GM23338 (cell line): ENCODE measurements around the gene SAMD8. TPM values are rescaled to one million over a fixed set of nuclear protein-coding genes. Genes with fewer than 3 reads are reported as not detected.
A peak's percentile ranks its signal among the peaks of the same experiment; 100 is the strongest.

Source experiments
- ATAC-seq: fragments of 200-7000 bp; cut with Tn5 transposase; 3 replicates; pipeline ENCODE4 v1.9.1; 2020
- DNase-seq: peaks from one replicate; pipeline ENCODE4 v3.0.0-alpha.2; 2015; ENCODE audit warnings: low spot score
- H2AFZ ChIP-seq: fragments of 200-600 bp; sonication (generic); 2 replicates; pipeline ENCODE4 v1.8.0; 2016; ENCODE audit warnings: antibody characterized with exemption, mild to moderate bottlenecking, moderate library complexity
- H3F3A ChIP-seq: fragments of 200-600 bp; sonication (generic); replicated peaks from 2 replicates; pipeline ENCODE4 v1.8.0; 2017; ENCODE audit warnings: antibody characterized with exemption, mixed run types, low read depth
- H3K27ac ChIP-seq: fragments of 200-600 bp; sonication (generic); 2 replicates; pipeline ENCODE4 v1.6.1; 2016; ENCODE audit warnings: low read depth
- H3K27me3 ChIP-seq: fragments of 200-600 bp; sonication (generic); 2 replicates; pipeline ENCODE4 v1.8.0; 2016; ENCODE audit warnings: mild to moderate bottlenecking, mixed run types, moderate library complexity; ENCODE audit not compliant: insufficient read depth
- H3K36me3 ChIP-seq: fragments of 200-600 bp; sonication (generic); 2 replicates; pipeline ENCODE4 v1.8.0; 2016; ENCODE audit warnings: mild to moderate bottlenecking; ENCODE audit not compliant: insufficient read depth
- H3K4me1 ChIP-seq: fragments of 200-600 bp; sonication (generic); 2 replicates; pipeline ENCODE4 v1.8.0; 2016; ENCODE audit warnings: mild to moderate bottlenecking, moderate library complexity; ENCODE audit not compliant: insufficient read depth
- H3K4me2 ChIP-seq: fragments of 200-600 bp; sonication (generic); 2 replicates; pipeline ENCODE4 v1.7.1; 2017; ENCODE audit warnings: mixed run types
- H3K4me3 ChIP-seq: fragments of 200-600 bp; sonication (generic); 2 replicates; pipeline ENCODE4 v1.6.1; 2016; ENCODE audit warnings: mixed run types
- H3K79me2 ChIP-seq: fragments of 200-600 bp; sonication (generic); replicated peaks from 2 replicates; pipeline ENCODE4 v1.8.0; 2017; ENCODE audit warnings: mild to moderate bottlenecking; ENCODE audit not compliant: insufficient read depth
- H3K9me2 ChIP-seq: fragments of 200-600 bp; sonication (generic); 2 replicates; pipeline ENCODE4 v1.8.0; 2017; ENCODE audit not compliant: insufficient read depth
- H4K20me1 ChIP-seq: fragments of 200-600 bp; sonication (generic); replicated peaks from 2 replicates; pipeline ENCODE4 v1.8.0; 2017; ENCODE audit warnings: mild to moderate bottlenecking; ENCODE audit not compliant: insufficient read depth
- H3K27ac Mint-ChIP-seq: 2 replicates; pipeline ENCODE4 v1.8.0; 2020; ENCODE audit warnings: inconsistent platforms, mild to moderate bottlenecking, moderate library complexity, mixed read lengths
- H3K27me3 Mint-ChIP-seq: 3 replicates; pipeline ENCODE4 v1.8.0; 2022; ENCODE audit warnings: low read depth, mild to moderate bottlenecking, moderate library complexity, mixed read lengths, inconsistent platforms; ENCODE audit not compliant: insufficient read depth, poor library complexity
- H3K36me3 Mint-ChIP-seq: 3 replicates; pipeline ENCODE4 v1.8.0; 2021; ENCODE audit warnings: low read depth, mild to moderate bottlenecking, inconsistent platforms, moderate library complexity, mixed read lengths
- H3K4me1 Mint-ChIP-seq: 3 replicates; pipeline ENCODE4 v1.8.0; 2020; ENCODE audit warnings: mild to moderate bottlenecking, inconsistent platforms, mixed read lengths
- H3K4me3 Mint-ChIP-seq: 3 replicates; pipeline ENCODE4 v1.8.0; 2021; ENCODE audit warnings: moderate library complexity, mild to moderate bottlenecking, inconsistent platforms, mixed read lengths
- H3K9me3 Mint-ChIP-seq: 3 replicates; pipeline ENCODE4 v1.8.0; 2020; ENCODE audit warnings: moderate library complexity, mild to moderate bottlenecking, inconsistent platforms, mixed read lengths
- CREB1 ChIP-seq: fragments of 250-450 bp; sonication (Bioruptor Pico); IDR thresholded peaks from 2 replicates; pipeline ENCODE4 v1.5.0; 2020; ENCODE audit warnings: low read depth, mild to moderate bottlenecking, moderate library complexity
- CTCF ChIP-seq, 2 experiments: fragments of 200-600 bp in 1 of 2; sonication (generic) in 1 of 2; conservative IDR thresholded peaks; 2 replicates each; pipeline versions ENCODE4 v1.5.1 to v1.6.1; 2016 to 2017; ENCODE audit warnings: antibody characterized with exemption in 2 of 2, low read depth in 2 of 2, mild to moderate bottlenecking in 2 of 2, moderate library complexity in 1 of 2
- EZH2 ChIP-seq: fragments of 200-600 bp; sonication (generic); IDR thresholded peaks from one replicate; pipeline ENCODE4 v1.8.0; 2017; ENCODE audit warnings: antibody characterized with exemption, mild to moderate bottlenecking, low read depth; ENCODE audit not compliant: unreplicated experiment
- EZH2phosphoT487 ChIP-seq: fragments of 200-600 bp; sonication (generic); IDR thresholded peaks from one replicate; pipeline ENCODE4 v1.8.1; 2018; ENCODE audit warnings: antibody characterized with exemption; ENCODE audit not compliant: unreplicated experiment
- JUNB ChIP-seq: IDR thresholded peaks from one replicate; pipeline ENCODE4 v1.6.1; 2016; ENCODE audit warnings: antibody characterized with exemption; ENCODE audit not compliant: unreplicated experiment
- NANOG ChIP-seq: IDR thresholded peaks from 2 replicates; pipeline ENCODE4 v1.6.1; 2016; ENCODE audit warnings: antibody characterized with exemption, borderline replicate concordance
- POLR2AphosphoS5 ChIP-seq: IDR thresholded peaks from 2 replicates; pipeline ENCODE4 v1.6.1; 2016; ENCODE audit warnings: antibody characterized with exemption, low read depth
- REST ChIP-seq: IDR thresholded peaks from one replicate; pipeline ENCODE4 v1.6.1; 2018; ENCODE audit warnings: antibody characterized with exemption; ENCODE audit not compliant: unreplicated experiment
- STAT1 ChIP-seq: IDR thresholded peaks from one replicate; pipeline ENCODE4 v1.6.1; 2016; ENCODE audit warnings: antibody characterized with exemption; ENCODE audit not compliant: unreplicated experiment
- ZNF114 ChIP-seq: fragments of 250-450 bp; sonication (Bioruptor Pico); IDR thresholded peaks from 2 replicates; pipeline ENCODE4 v1.5.0; 2020; ENCODE audit warnings: mild to moderate bottlenecking, moderate library complexity
- ZNF331 ChIP-seq: fragments of 250-450 bp; sonication (Bioruptor Pico); IDR thresholded peaks from 2 replicates; pipeline ENCODE4 v1.5.0; 2020; ENCODE audit warnings: low read depth, mild to moderate bottlenecking, moderate library complexity
- polyA plus RNA-seq: library from polyadenylated mRNA; unstranded; fragments of >200 nt; fragmentation: Nextera tagmentation; extraction: Ambion mirVana; gene quantifications from 2 replicates; pipeline ENCODE4 v1.2.1, GENCODE V29; 2016
- total RNA-seq: library from RNA; depleted of rRNA; stranded (reverse); fragments of >200 nt; shearing (Covaris generic); gene quantifications from 2 replicates; pipeline ENCODE4 v1.2.3, GENCODE V29; 2014

SAMD8 gene
- total and polyA plus RNA-seq, 2 experiments from 2014 or later = 7.8 to 28.4 TPM

DNA sequence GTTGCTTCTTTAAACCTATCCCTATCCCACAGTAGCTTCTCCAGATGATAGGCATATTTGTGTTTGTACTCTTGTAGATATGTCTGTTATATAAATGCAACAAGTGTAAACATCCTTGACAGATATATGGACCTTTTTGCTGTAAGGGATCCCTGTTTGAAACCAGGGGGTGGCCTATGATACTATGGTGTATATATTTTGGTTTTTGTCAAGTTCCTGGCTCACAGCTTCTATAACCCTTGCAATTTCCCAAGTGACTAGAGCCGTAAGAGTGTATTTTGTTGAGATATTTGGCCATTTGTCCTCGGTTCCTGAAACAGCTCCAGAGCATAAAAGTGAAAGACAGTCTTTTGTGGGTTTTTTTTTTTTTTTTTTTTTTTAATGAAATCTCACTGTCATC lies 114.6 kb downstream of the SAMD8 start:
- Histone ChIP-seq H3K79me2 (peaks cover 86% of the 10 kb centered on the region), H2AFZ (no peak overlapping the region), H3F3A (peaks cover 15% of the 10 kb centered on the region), H3K4me3 (peak overlapping the region; percentile 17; the same call in 1 of the 2 replicates), H3K9me2 (no peaks in the 10 kb centered on the region), H4K20me1 (peaks cover 6% of the 10 kb centered on the region), H3K27ac (peak overlapping the region; percentile 95), H3K36me3 (peaks cover 11% of the 10 kb centered on the region), H3K4me1 (peaks cover 43% of the 10 kb centered on the region), H3K27me3 (no peaks in the 10 kb centered on the region), H3K4me2 (peak overlapping the region; percentile 68)
- peak overlapping the region; percentile 51 for H3K4me3 Mint-ChIP-seq
- DNase-seq = no peak
- H3K9me3 Mint-ChIP-seq = no peaks in the 10 kb centered on the region
- H3K4me1 Mint-ChIP-seq = peaks cover 65% of the 10 kb centered on the region
- peaks cover 13% of the 10 kb centered on the region for H3K27me3 Mint-ChIP-seq
- no peak for TF ChIP-seq POLR2AphosphoS5
- TF ChIP-seq CREB1 (CRISPR knock-in tag) = no peak
- TF ChIP-seq CTCF (conservative IDR thresholded peaks at IDR 0.05; ENCODE audit: low read depth in 2 of 2) = no peak
- TF ChIP-seq ZNF114 (CRISPR knock-in tag) = no peak
- TF ChIP-seq ZNF331 (CRISPR knock-in tag) = no peak
- no peak for TF ChIP-seq EZH2
- no peak for TF ChIP-seq STAT1
- no peak for TF ChIP-seq REST
- TF ChIP-seq NANOG = no peak
- no peak for TF ChIP-seq JUNB
- TF ChIP-seq EZH2phosphoT487 = no peak
- peaks cover 89% of the 10 kb centered on the region for H3K36me3 Mint-ChIP-seq
- H3K27ac Mint-ChIP-seq = peak overlapping the region; percentile 95
- no peak for ATAC-seq

DNA sequence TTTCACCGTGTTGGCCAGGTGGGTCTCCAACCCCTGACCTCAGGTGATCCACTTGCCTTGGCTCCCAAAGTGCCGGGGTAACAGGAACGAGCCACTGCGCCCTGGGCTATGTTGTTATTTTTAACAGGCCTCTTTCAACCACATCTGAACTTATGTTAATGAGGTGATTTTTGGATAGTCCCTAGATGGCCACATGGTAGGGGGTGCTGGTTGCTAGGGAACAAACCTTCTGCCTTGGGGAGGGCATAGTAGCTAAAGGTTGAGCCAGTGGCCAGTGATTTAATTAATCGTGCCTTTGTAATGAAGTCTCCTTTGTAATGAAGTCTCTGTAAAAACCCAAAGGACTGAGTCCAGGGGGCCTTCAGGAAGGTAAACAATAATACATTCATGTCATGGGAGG lies 115.2 kb downstream of the SAMD8 start:
- peak; percentile 27 for ATAC-seq
- DNase-seq = peak; percentile 70

More for the DNA sequence above, 115.2 kb downstream of the SAMD8 start:
- no peaks in the 10 kb centered on the region for H3K9me3 Mint-ChIP-seq
- peaks cover 67% of the 10 kb centered on the region for H3K4me1 Mint-ChIP-seq
- H3K4me1 ChIP-seq = peaks cover 43% of the 10 kb centered on the region
- H3F3A ChIP-seq = peaks cover 20% of the 10 kb centered on the region
- H3K27ac ChIP-seq = peak overlapping the region; percentile 95
- no peak overlapping the region for H2AFZ ChIP-seq
- H3K9me2 ChIP-seq = no peaks in the 10 kb centered on the region
- TF ChIP-seq REST (no peak), STAT1 (no peak)
- H3K79me2 ChIP-seq = peaks cover 85% of the 10 kb centered on the region
- H3K27me3 Mint-ChIP-seq = peaks cover 15% of the 10 kb centered on the region
- H3K27me3 ChIP-seq = no peaks in the 10 kb centered on the region
- peaks cover 89% of the 10 kb centered on the region for H3K36me3 Mint-ChIP-seq
- peaks cover 12% of the 10 kb centered on the region for H4K20me1 ChIP-seq
- peak overlapping the region; percentile 17; the same call in 1 of the 2 replicates for H3K4me3 ChIP-seq
- peak overlapping the region; percentile 68 for H3K4me2 ChIP-seq
- peak overlapping the region; percentile 51 for H3K4me3 Mint-ChIP-seq
- peaks cover 17% of the 10 kb centered on the region for H3K36me3 ChIP-seq
- no peak overlapping the region; the same call in 1 of the 2 replicates for H3K27ac Mint-ChIP-seq
